SHP77 (cell line): ENCODE measurements around the gene MIOS.
"Not testable (repeated sequence)": the region's sequence is repeated elsewhere in the genome, so short reads cannot be mapped to it uniquely, and the experiment has no call there.

Source experiments
- DNase-seq, 2 experiments: peaks; one replicate each; lab custom pipeline; 2025; lab: John Stamatoyannopoulos, UW

MIOS gene

GRCh38 chr7:7554649-7555575 is 11.8 kb upstream of the MIOS start:
- peak in 1 of 2 experiments; percentile 31 for DNase-seq

GRCh38 chr7:7556852-7557251 is 9.8 kb upstream of the MIOS start:
- no peak for DNase-seq

DNA sequence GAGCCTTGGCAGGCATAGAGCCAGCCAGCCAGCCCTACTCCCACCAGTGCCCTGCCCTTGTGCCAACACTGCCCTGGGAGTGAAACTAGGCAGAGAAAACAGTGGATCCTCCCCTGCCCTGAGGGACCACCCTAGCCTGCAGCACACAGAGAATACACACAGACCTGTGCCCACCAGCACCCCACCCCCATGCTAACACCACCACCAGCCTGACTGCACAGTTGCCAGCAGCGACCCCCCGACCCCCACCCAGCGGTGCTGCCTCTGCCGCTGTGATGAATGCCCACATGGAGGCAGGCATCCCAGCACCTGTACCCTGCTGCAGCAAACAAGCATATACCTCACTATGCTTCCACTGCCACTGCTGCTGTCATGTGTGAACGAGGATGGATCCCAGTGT is 9.4 kb upstream of the MIOS start:
- DNase-seq = no peak

DNA sequence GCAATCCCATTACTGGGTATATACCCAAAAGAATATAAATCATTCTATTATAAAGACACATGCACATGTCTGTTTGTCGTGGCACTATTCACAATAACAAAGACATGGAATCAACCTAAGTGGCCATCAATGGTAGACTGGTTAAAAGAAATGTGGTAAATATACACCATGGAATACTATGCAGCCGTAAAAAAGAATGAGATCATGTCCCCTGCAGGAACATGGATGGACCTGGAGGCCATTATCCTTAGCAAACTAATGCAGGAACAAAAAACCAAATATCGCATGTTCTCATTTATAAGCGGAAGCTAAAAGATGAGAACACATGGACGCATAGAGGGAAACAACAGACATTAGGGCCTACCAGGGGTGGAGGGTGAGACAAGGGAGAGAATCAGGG is 5.1 kb upstream of the MIOS start:
- DNase-seq = not testable (repeated sequence)

DNA sequence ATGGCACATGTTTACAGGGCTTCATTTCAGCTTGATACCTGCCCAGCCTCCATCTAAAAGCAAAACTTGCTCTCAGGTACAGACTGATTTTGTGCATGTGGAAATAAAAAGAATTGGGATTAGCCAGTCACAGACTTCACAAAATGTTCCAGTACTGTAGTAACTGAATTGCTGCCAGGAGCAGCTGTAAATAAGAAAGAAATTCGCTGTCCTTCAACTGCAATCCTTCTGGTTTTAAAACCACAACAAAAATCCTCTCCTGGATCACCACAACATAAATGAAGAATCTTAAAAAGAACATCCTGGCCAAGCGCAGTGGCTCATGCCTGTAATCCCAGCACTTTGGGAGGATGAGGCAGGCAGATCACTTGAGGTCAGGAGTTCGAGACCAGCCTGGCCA is 3.9 kb upstream of the MIOS start:
- no peak for DNase-seq

- no peak for DNase-seq
These were observed 3.4 kb upstream of the MIOS start for GRCh38 chr7:7563269-7563668.

- no peak for DNase-seq
These were observed 2.9 kb upstream of the MIOS start for GRCh38 chr7:7563813-7564212.

DNA sequence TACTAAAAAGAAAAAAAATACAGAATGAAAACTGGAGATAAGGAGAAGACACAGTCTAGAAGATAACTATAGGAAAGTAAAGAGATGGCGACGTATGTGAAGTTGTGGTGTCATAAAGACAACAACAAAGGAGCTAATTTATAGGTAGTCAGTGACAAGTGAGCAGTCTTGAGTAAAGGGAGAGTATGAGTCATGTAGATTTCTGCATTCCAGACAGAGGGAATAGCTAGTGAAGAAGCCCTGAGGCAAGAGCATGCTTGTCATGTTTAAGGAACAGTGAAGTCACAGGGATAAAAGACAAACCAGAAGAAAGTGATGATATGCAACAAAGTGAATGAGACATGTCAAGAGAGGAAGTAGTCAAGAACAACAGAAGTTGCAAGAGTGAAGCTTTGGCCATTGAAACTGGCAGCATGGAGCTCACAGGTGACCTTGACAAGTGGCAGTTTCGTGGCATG is 2.3 kb upstream of the MIOS start:
- DNase-seq = no peak

GRCh38 chr7:7565018-7565680 is 1.5 kb upstream of the MIOS start:
- DNase-seq = no peak

GRCh38 chr7:7565746-7566650 is 686 bp upstream of the MIOS start:
- no peak for DNase-seq

DNA sequence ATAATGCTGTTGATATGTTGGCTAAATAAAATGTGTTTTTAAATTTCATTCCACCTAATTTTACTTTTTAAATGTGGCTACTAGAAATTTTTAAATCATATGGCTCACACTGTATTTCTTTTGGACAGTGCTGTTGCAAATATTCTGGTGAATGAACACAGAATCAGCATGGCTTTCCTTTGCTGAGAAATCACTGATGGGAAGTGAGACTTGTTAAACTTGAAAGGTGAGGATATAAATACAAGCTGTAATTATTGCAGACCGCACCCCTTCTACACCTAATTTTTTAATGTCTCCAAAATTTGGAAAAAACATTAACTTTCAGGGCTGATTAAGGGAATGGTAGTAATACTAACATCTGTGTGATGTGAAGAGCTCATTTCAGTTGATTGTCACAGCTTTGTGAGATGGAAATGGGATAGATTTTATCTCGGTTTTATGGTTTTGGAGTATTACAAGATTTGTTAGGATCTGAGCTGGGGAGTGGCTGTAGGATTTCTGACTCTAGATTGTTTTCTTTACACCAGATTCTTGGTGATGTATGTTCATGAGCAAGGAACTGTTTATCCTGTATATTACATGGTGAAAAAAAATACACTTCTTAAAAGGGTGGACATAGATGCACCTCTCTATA is 1.3 kb downstream of the MIOS start:
- DNase-seq = no peak

GRCh38 chr7:7568553-7568952 is 1.9 kb downstream of the MIOS start:
- DNase-seq = no peak

DNA sequence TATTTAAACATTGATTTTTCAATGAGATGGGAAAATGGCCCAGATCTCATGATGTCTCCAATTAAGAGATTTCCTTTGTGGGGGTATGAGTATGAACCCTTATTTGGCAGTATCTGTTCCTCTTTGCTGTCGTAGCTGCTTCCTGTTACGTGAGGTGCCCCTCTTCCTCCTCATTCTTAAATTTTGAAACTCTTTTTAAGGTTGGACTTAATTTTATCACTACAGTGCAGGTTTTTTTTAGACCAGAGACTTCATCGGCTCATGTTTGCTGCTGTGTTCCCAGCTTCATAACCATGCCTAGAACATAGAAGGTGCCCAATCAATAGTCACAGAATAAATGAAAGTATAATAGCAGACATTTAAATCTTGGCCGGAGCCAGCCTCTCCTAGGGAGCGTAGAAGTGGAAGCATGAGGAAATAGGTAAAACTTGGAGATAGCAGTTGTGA is 2.4 kb downstream of the MIOS start:
- DNase-seq = no peak

GRCh38 chr7:7569615-7570014 is 2.9 kb downstream of the MIOS start:
- no peak for DNase-seq

DNA sequence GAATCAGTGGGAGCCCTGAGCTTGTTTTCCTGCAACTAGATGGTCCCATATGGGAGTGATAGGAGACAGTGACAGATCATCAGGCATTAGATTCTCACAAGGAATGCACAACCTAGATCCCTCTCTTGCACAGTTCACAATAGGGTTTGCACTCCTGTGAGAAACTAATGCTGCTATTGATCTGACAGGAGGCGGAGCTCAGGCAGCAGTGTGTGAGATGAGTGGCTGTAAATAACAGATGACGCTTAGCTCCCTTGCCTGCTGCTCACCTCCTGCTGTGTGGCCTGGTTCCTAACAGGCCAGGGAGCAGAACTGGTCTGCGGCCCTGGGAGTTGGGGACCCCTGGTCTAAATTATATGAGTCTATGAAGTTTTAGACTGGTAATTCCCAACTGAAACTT is 3.9 kb downstream of the MIOS start:
- DNase-seq = no peak

- no peak for DNase-seq
These were observed 7.0 kb downstream of the MIOS start for GRCh38 chr7:7573701-7574100.

DNA sequence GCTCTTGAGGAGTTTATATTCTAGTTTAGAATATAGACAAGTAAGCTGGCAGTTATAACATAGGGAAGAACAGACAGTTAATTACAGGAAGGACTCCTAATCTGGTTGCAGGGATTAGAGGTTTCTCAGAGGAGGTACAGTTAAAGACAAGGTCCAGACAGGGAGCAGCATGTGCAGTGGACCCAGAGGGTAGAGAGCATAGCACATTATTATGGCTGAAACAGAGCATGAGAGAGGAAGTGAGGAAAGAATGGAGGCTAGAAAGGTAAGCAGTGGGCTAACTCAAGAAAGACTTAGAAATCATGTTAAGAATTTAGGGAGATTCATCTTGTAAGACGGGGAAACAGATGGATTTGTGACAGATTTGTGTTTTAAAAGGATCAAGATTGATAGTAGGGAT is 9.7 kb downstream of the MIOS start:
- DNase-seq = no peak

DNA sequence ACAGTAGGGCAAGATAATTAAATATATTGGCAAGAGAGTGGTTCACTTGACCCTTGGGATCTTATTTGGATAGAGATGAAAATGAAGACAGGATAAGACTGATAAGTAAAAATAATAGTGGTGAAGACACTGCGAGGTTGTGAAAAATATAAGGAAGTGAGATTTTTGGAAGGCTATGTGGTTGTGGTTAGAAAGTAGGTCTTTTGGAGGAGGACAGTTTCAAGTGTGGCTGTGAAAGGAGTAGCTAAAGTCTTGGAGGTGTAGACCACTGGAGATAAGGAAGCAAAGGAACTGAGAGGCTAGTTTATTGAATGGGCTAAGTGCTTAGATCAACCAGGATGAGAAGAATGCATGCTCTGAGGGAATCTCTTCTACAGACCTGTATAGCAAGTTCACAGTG is 11.2 kb downstream of the MIOS start:
- no peak for DNase-seq

DNA sequence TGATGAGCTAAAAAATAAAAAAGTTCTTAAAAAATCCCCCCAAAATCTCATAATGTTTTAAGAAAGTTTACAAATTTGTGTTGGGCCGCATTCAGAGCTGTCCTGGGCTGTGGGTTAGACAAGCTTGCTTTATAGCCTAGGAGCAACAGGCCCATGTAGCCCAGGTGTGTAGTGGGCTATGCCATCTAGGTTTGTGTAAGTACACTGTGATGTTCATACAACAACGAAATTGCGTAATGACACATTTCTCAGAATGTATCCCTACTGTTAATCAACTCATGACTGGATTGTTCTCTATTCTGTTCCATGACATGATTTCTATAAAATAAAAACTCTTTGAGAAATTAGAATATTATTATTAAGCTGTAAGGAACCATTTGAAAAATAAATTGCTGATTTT is 13.0 kb downstream of the MIOS start:
- no peak for DNase-seq

DNA sequence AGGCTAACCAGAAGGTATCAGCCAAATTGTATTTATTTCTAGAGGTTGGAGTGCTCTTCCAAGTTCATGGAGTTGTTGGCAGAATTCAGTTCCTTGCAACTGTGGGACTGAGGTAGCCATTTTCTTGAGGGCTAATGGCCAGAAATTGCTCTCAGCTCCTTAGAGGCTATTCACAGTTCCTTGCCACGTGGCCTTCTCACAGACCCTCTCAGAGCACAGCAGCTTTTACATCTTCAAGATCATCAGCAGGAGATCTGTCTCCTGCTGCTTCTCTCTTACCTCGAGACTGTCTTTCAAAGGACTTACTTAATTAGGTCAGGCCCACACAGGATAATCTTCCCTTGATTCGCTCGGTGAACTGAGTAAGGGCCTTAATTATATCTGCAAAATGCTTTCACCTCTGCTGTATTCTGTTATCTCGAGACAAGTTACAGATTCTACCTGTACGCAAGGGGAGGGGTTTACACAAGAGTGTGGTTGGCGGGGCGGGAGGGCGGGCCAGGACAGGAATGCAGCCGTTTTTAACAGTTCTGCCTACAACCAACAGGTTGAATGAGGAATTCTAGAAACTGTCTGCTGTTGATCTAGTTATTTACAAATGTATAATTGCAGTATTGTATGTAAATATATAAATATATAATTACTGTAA is 15.0 kb downstream of the MIOS start:
- DNase-seq = no peak

- no peak for DNase-seq
These were observed 15.9 kb downstream of the MIOS start for GRCh38 chr7:7582596-7582995.
